ENCODE measurements around the gene CMIP.

Gene CMIP

DNA sequence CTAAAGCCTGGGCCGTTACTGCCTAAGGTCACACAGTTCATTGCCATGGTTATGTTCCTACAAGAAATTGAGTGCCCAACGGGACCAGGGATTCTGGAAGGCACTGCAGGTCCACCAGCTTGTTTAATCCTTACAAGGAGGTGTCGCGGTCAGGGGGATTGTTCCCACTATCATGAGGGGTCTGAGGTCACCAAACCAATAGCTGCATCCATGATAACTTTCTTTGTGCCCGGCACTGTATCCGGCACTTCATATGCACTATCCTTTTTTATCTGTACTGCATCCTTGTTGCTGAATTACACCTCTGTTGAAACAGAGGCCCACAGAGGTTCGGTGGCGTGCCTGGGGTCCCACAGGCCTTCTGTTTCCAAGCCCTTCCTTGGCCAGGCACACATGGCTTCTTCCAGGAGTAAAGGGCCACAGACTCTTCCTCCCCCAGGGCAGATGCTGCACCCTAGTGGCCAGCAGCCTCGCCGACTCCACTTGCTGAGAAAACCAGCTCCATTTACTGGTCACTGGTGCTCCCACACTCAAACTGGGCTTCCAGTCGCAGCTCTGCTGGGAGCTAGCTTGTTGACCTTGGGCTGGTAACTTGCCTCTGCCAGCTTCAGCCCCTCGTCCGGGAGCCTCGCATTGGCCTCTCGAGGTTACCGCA is 252.5 kb downstream of the CMIP start:
- Histone ChIP-seq H3K4me3 (ENCODE audit: low read length, poor library complexity, severe bottlenecking) (no peak overlapping the region), H3K79me2 (ENCODE audit: insufficient read depth, low read length) (no peaks in the 10 kb centered on the region), H3K27me3 (ENCODE audit: insufficient read depth, low read length, poor library complexity, severe bottlenecking) (no peaks in the 10 kb centered on the region), H3K36me3 (ENCODE audit: insufficient read depth, low read length) (peaks cover 37% of the 10 kb centered on the region; the same call in 1 of the 2 replicates), H3K9me2 (replicated peaks; ENCODE audit: low read depth, low read length) (no peaks in the 10 kb centered on the region), H3K4me2 (ENCODE audit: low read depth, low read length, poor library complexity, severe bottlenecking) (no peak overlapping the region), H4K20me1 (ENCODE audit: insufficient read depth, low read length, poor library complexity, severe bottlenecking) (no peaks in the 10 kb centered on the region), H3K9me3 (ENCODE audit: insufficient read depth, low read depth, low read length) (no peaks in the 10 kb centered on the region), H2AFZ (ENCODE audit: low read length) (no peak overlapping the region), H3F3A (ENCODE audit: low read depth) (no peaks in the 10 kb centered on the region), H3K9ac (ENCODE audit: low read depth, low read length, poor library complexity, severe bottlenecking) (no peak overlapping the region), H3K4me1 (ENCODE audit: insufficient read depth, low read length, poor library complexity, severe bottlenecking) (no peaks in the 10 kb centered on the region)
- peak; percentile 68 for TF ChIP-seq CTCF (conservative IDR thresholded peaks at IDR 0.05; ENCODE audit: low read length)
- no peak for TF ChIP-seq EZH2phosphoT487 (IDR thresholded peaks at IDR 0.05; ENCODE audit: borderline replicate concordance)

DNA sequence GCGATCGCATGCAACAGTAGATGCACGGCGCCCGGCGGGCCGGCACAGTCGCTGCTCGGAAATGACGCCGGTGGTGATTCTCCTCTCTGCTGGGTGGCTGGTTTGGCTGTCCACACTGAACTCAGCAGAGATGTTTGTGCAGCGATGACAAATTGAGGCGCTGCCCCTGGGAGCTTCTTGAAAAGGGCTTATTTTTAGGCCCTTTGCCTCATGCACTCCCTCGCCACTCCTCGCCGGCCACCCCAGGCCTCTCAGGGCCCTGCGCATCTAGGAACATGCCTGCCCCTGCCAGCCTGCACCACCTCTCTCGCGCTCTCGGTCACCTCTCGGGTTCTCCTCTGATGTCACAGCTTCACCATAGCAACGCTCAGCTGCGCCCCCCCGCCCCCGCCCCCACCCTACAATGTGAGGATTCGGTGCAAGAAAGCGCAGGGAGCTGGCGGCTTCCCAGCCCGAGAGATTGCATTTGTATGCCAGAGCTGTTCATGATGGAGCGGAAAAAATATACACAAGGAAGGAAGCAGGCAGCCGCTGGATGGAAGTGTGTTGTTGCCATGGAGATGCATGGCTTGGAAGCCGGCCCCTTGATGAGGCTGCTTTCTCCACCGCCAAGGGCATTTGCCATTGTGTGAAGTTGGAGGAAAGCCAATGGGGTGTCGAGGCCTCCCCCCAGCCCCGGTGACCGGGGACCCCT is 253.2 kb downstream of the CMIP start:
- H2AFZ ChIP-seq (ENCODE audit: low read length) = no peak overlapping the region
- H3K4me2 ChIP-seq (ENCODE audit: low read depth, low read length, poor library complexity, severe bottlenecking) = no peak overlapping the region
- no peaks in the 10 kb centered on the region for H3K9me2 ChIP-seq (replicated peaks; ENCODE audit: low read depth, low read length)
- H3K36me3 ChIP-seq (ENCODE audit: insufficient read depth, low read length) = peaks cover 36% of the 10 kb centered on the region; the same call in 1 of the 2 replicates
- H3K27me3 ChIP-seq (ENCODE audit: insufficient read depth, low read length, poor library complexity, severe bottlenecking) = no peaks in the 10 kb centered on the region
- no peak overlapping the region for H3K4me3 ChIP-seq (ENCODE audit: low read length, poor library complexity, severe bottlenecking)
- H3F3A ChIP-seq (ENCODE audit: low read depth) = no peaks in the 10 kb centered on the region
- no peaks in the 10 kb centered on the region for H3K4me1 ChIP-seq (ENCODE audit: insufficient read depth, low read length, poor library complexity, severe bottlenecking)
- no peaks in the 10 kb centered on the region for H4K20me1 ChIP-seq (ENCODE audit: insufficient read depth, low read length, poor library complexity, severe bottlenecking)
- H3K79me2 ChIP-seq (ENCODE audit: insufficient read depth, low read length) = no peaks in the 10 kb centered on the region
- no peak for TF ChIP-seq CTCF (conservative IDR thresholded peaks at IDR 0.05; ENCODE audit: low read length)
- TF ChIP-seq EZH2phosphoT487 (IDR thresholded peaks at IDR 0.05; ENCODE audit: borderline replicate concordance) = no peak
- no peak overlapping the region for H3K9ac ChIP-seq (ENCODE audit: low read depth, low read length, poor library complexity, severe bottlenecking)
- no peaks in the 10 kb centered on the region for H3K9me3 ChIP-seq (ENCODE audit: insufficient read depth, low read depth, low read length)

GRCh38 chr16:81698310-81698641 is 253.7 kb downstream of the CMIP start:
- Histone ChIP-seq H3K4me1 (ENCODE audit: insufficient read depth, low read length, poor library complexity, severe bottlenecking) (no peaks in the 10 kb centered on the region), H3K4me2 (ENCODE audit: low read depth, low read length, poor library complexity, severe bottlenecking) (no peak overlapping the region)

More at GRCh38 chr16:81698310-81698641, 253.7 kb downstream of the CMIP start:
- Histone ChIP-seq H3K9me3 (ENCODE audit: insufficient read depth, low read depth, low read length) (no peaks in the 10 kb centered on the region), H3K27me3 (ENCODE audit: insufficient read depth, low read length, poor library complexity, severe bottlenecking) (no peaks in the 10 kb centered on the region), H4K20me1 (ENCODE audit: insufficient read depth, low read length, poor library complexity, severe bottlenecking) (no peaks in the 10 kb centered on the region), H2AFZ (ENCODE audit: low read length) (no peak overlapping the region), H3K79me2 (ENCODE audit: insufficient read depth, low read length) (no peaks in the 10 kb centered on the region), H3K4me3 (ENCODE audit: low read length, poor library complexity, severe bottlenecking) (no peak overlapping the region), H3K9ac (ENCODE audit: low read depth, low read length, poor library complexity, severe bottlenecking) (no peak overlapping the region), H3F3A (ENCODE audit: low read depth) (no peaks in the 10 kb centered on the region), H3K36me3 (ENCODE audit: insufficient read depth, low read length) (peaks cover 31% of the 10 kb centered on the region; the same call in 1 of the 2 replicates), H3K9me2 (replicated peaks; ENCODE audit: low read depth, low read length) (no peaks in the 10 kb centered on the region)
- TF ChIP-seq CTCF (conservative IDR thresholded peaks at IDR 0.05; ENCODE audit: low read length) = no peak
- TF ChIP-seq EZH2phosphoT487 (IDR thresholded peaks at IDR 0.05; ENCODE audit: borderline replicate concordance) = no peak

All from Loucy (cell line).